ENCODE results near the gene RAPGEF3. TPM values are rescaled to one million over a fixed set of nuclear protein-coding genes. Genes with fewer than 3 reads are reported as not detected.

The RAPGEF3 gene
- total RNA-seq, 2 experiments from 2014 or later = 1.5 to 1.6 TPM

GRCh38 chr12:47721431-47721973 is 37.2 kb downstream of the RAPGEF3 start:
- H3K4me1 Mint-ChIP-seq (ENCODE audit: low read depth) = peaks cover 37% of the 10 kb centered on the region
- H3K27me3 Mint-ChIP-seq (ENCODE audit: low read depth) = no peaks in the 10 kb centered on the region
- no peak overlapping the region for H3K27ac Mint-ChIP-seq
- DNase-seq = no peak
- peaks cover 6% of the 10 kb centered on the region for H3K36me3 Mint-ChIP-seq (ENCODE audit: low read depth)
- no peaks in the 10 kb centered on the region for H3K9me3 Mint-ChIP-seq
- CTCF ChIA-PET = interaction anchor here (0.9 to 6.2 kb wide), 3 partner anchors 21 to 48 kb away, joined by 3 to 63 read pairs (median 5); no protein-coding TSS in a partner anchor
- no peak overlapping the region for H3K4me3 Mint-ChIP-seq
- intact Hi-C loops (cut with micrococcal nuclease) = no loop called here

- peaks cover 2% of the 10 kb centered on the region for H3K36me3 Mint-ChIP-seq (ENCODE audit: low read depth)
- H3K9me3 Mint-ChIP-seq = no peaks in the 10 kb centered on the region
- no peak overlapping the region for H3K4me3 Mint-ChIP-seq
- CTCF ChIA-PET = interaction anchor here (1.2 to 10.9 kb wide), 5 partner anchors 23 to 121 kb away, joined by 4 to 121 read pairs (median 70); partner anchors contain the start of gene SLC48A1
- H3K27me3 Mint-ChIP-seq (ENCODE audit: low read depth) = no peaks in the 10 kb centered on the region
- intact Hi-C loops (cut with micrococcal nuclease) = no loop called here
- DNase-seq = no peak
- peak overlapping the region; percentile 54 for H3K27ac Mint-ChIP-seq
- peaks cover 38% of the 10 kb centered on the region for H3K4me1 Mint-ChIP-seq (ENCODE audit: low read depth)
Measured at GRCh38 chr12:47718531-47718930, 40.1 kb downstream of the RAPGEF3 start.

GRCh38 chr12:47717443-47718193 is 41.1 kb downstream of the RAPGEF3 start:
- H3K27ac Mint-ChIP-seq = peak overlapping the region; percentile 54
- H3K27me3 Mint-ChIP-seq (ENCODE audit: low read depth) = no peaks in the 10 kb centered on the region
- no peak overlapping the region for H3K4me3 Mint-ChIP-seq
- peak; percentile 78 for DNase-seq
- H3K4me1 Mint-ChIP-seq (ENCODE audit: low read depth) = peaks cover 38% of the 10 kb centered on the region
- CTCF ChIA-PET = interaction anchor here (0.9 to 10.9 kb wide), 10 partner anchors 10 to 122 kb away, joined by 3 to 121 read pairs (median 6); partner anchors contain the start of gene SLC48A1
- intact Hi-C loops (cut with micrococcal nuclease) = no loop called here
- H3K36me3 Mint-ChIP-seq (ENCODE audit: low read depth) = peaks cover 2% of the 10 kb centered on the region
- H3K9me3 Mint-ChIP-seq = no peaks in the 10 kb centered on the region

DNA sequence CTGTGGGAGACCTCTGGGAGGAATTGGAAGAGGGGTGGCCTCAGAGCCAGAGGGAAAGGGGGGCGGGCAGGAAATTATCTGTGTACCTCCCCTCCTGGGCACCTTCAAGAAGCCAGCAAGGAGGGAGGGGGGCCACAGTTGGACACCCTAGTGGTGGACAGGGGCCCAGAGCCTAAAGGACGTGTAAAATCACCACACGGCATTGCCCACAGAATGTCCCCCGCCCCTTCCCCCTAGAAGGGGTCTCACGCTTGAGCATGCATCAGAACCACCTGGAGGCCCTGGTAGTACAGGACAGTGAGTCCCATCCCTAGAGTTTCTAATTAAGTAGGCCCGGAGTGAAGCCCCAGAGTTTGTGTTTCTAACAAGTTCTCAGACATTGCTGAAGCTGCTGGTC is 41.6 kb downstream of the RAPGEF3 start:
- Mint-ChIP-seq H3K4me3 (no peak overlapping the region), H3K4me1 (ENCODE audit: low read depth) (peaks cover 38% of the 10 kb centered on the region), H3K27me3 (ENCODE audit: low read depth) (no peaks in the 10 kb centered on the region), H3K9me3 (no peaks in the 10 kb centered on the region), H3K36me3 (ENCODE audit: low read depth) (peaks cover 2% of the 10 kb centered on the region), H3K27ac (no peak overlapping the region)
- DNase-seq = no peak
- CTCF ChIA-PET = interaction anchor here (0.9 to 10.9 kb wide), 11 partner anchors 10 to 123 kb away, joined by 3 to 121 read pairs (median 9); partner anchors contain the start of gene SLC48A1
- intact Hi-C loops (cut with micrococcal nuclease) = no loop called here

GRCh38 chr12:47715877-47716548 is 42.7 kb downstream of the RAPGEF3 start:
- Mint-ChIP-seq H3K4me3 (no peak overlapping the region), H3K4me1 (ENCODE audit: low read depth) (peaks cover 31% of the 10 kb centered on the region), H3K27ac (no peak overlapping the region), H3K9me3 (no peaks in the 10 kb centered on the region), H3K27me3 (ENCODE audit: low read depth) (no peaks in the 10 kb centered on the region), H3K36me3 (ENCODE audit: low read depth) (no peaks in the 10 kb centered on the region)
- DNase-seq = no peak
- intact Hi-C loops (cut with micrococcal nuclease) = loop anchor here (1.0 to 2.0 kb wide), 8 partner anchors 17 to 473 kb away; no protein-coding TSS in a partner anchor
- CTCF ChIA-PET = interaction anchor here (0.6 to 10.9 kb wide), 27 partner anchors 9 to 436 kb away, joined by 3 to 121 read pairs (median 5); partner anchors contain the start of genes ENDOU, RPAP3 and SLC48A1

DNA sequence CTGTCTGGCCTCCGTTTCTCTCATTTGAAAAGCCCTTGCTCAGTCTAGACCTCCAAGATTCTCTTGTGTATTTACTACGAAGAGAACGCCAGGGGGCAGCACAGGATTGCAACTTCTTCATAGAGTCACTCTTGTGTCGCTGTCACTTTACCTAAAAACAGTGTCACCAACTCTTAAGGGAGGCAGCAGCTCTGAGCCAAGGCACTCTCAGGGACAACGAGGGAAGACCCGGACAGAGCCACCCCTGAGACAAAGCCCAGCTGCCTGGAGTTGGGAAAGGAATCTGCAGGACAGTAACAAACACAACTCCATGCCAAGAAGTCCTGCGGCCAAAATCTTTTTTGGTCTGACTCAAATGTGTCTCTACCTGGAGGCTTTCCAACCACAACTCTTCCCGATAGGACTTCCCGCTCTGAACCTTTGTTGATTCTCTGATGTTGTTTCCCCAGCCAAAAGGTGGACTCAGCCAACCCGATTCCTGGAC is 43.2 kb downstream of the RAPGEF3 start:
- no peaks in the 10 kb centered on the region for H3K27me3 Mint-ChIP-seq (ENCODE audit: low read depth)
- H3K9me3 Mint-ChIP-seq = no peaks in the 10 kb centered on the region
- no peak overlapping the region for H3K4me3 Mint-ChIP-seq
- intact Hi-C loops (cut with micrococcal nuclease) = loop anchor here (1.0 to 2.0 kb wide), 8 partner anchors 17 to 474 kb away; no protein-coding TSS in a partner anchor
- no peaks in the 10 kb centered on the region for H3K36me3 Mint-ChIP-seq (ENCODE audit: low read depth)
- peak; percentile 90 for DNase-seq
- peaks cover 31% of the 10 kb centered on the region for H3K4me1 Mint-ChIP-seq (ENCODE audit: low read depth)
- CTCF ChIA-PET = interaction anchor here (0.6 to 10.9 kb wide), 29 partner anchors 8 to 683 kb away, joined by 3 to 121 read pairs (median 4); partner anchors contain the start of genes ENDOU, RPAP3 and SLC48A1
- H3K27ac Mint-ChIP-seq = no peak overlapping the region

GRCh38 chr12:47714826-47715386 is 43.8 kb downstream of the RAPGEF3 start:
- Mint-ChIP-seq H3K27ac (no peak overlapping the region), H3K4me3 (no peak overlapping the region), H3K9me3 (no peaks in the 10 kb centered on the region), H3K4me1 (ENCODE audit: low read depth) (peaks cover 31% of the 10 kb centered on the region), H3K36me3 (ENCODE audit: low read depth) (no peaks in the 10 kb centered on the region), H3K27me3 (ENCODE audit: low read depth) (no peaks in the 10 kb centered on the region)
- DNase-seq = no peak
- CTCF ChIA-PET = interaction anchor here (0.9 to 10.9 kb wide), 25 partner anchors 8 to 683 kb away, joined by 3 to 121 read pairs (median 5); partner anchors contain the start of genes ENDOU, RPAP3 and SLC48A1
- intact Hi-C loops (cut with micrococcal nuclease) = loop anchor here (1.0 to 2.0 kb wide), 8 partner anchors 18 to 474 kb away; no protein-coding TSS in a partner anchor

DNA sequence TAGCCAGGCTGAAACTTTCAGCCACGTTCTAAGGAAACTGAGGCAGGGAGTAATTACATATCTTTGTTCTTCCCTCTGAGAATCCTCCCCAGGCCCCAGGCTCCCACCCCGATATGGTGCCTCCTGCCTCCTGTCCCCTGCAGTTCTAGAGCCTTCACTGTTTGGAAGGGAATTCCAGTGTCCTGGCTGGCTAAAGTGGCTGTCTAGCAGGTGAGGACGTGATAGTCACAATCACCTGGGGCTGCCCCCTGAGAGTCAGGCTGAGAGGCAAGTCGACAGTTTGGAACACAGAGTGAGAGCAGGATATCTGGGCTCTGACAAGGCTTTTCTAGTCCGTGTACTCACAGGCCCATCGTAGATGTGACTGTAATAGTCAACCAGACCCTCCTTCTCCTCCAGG is 46.5 kb downstream of the RAPGEF3 start:
- Mint-ChIP-seq H3K9me3 (no peaks in the 10 kb centered on the region), H3K36me3 (ENCODE audit: low read depth) (no peaks in the 10 kb centered on the region), H3K4me3 (no peak overlapping the region), H3K4me1 (ENCODE audit: low read depth) (peaks cover 38% of the 10 kb centered on the region), H3K27me3 (ENCODE audit: low read depth) (no peaks in the 10 kb centered on the region), H3K27ac (no peak overlapping the region)
- intact Hi-C loops (cut with micrococcal nuclease) = no loop called here
- CTCF ChIA-PET = interaction anchor here (10.9 kb wide), 1 partner anchor 30 kb away, joined by 121 read pairs; no protein-coding TSS in a partner anchor
- no peak for DNase-seq

DNA sequence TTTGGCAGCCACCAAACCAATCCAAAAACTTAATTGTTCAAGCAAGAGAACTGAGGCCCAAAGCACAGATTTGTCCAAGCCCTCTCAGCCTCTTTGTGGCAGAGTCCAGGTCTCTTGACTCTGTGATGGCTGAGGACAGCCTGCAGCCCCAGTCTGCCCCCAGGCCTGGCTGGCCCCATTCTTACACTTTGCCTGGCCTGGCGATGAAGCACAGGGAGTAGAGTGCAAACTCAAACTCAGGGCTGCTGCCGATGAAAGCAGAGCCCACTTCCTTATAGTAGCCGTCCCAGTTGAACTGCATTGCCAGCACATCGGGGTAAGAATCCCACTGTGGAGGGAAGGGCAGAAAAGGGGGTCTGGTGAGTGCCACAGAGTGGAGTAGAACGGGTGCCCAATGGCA is 47.2 kb downstream of the RAPGEF3 start:
- CTCF ChIA-PET = interaction anchor here (0.6 to 10.9 kb wide), 2 partner anchors 30 to 69 kb away, joined by 6 to 121 read pairs; no protein-coding TSS in a partner anchor
- Mint-ChIP-seq H3K27me3 (ENCODE audit: low read depth) (no peaks in the 10 kb centered on the region), H3K4me1 (ENCODE audit: low read depth) (peaks cover 34% of the 10 kb centered on the region), H3K4me3 (no peak overlapping the region), H3K36me3 (ENCODE audit: low read depth) (peaks cover 2% of the 10 kb centered on the region), H3K9me3 (no peaks in the 10 kb centered on the region), H3K27ac (no peak overlapping the region)
- intact Hi-C loops (cut with micrococcal nuclease) = no loop called here
- no peak for DNase-seq

GRCh38 chr12:47710278-47710677 is 48.4 kb downstream of the RAPGEF3 start:
- no peak overlapping the region for H3K4me3 Mint-ChIP-seq
- CTCF ChIA-PET = interaction anchor here (1.1 to 10.9 kb wide), 2 partner anchors 32 to 57 kb away, joined by 4 to 121 read pairs; no protein-coding TSS in a partner anchor
- H3K27me3 Mint-ChIP-seq (ENCODE audit: low read depth) = no peaks in the 10 kb centered on the region
- no peaks in the 10 kb centered on the region for H3K9me3 Mint-ChIP-seq
- H3K36me3 Mint-ChIP-seq (ENCODE audit: low read depth) = peaks cover 4% of the 10 kb centered on the region
- no peak for DNase-seq
- no peak overlapping the region for H3K27ac Mint-ChIP-seq
- peaks cover 26% of the 10 kb centered on the region for H3K4me1 Mint-ChIP-seq (ENCODE audit: low read depth)
- intact Hi-C loops (cut with micrococcal nuclease) = no loop called here

GRCh38 chr12:47709671-47710070 is 49.0 kb downstream of the RAPGEF3 start:
- intact Hi-C loops (cut with micrococcal nuclease) = loop anchor here (5.0 to 10.0 kb wide), 9 partner anchors 57 to 1715 kb away; partner anchors contain the start of genes SCAF11, SLC38A2 and TMEM106C
- no peak overlapping the region for H3K4me3 Mint-ChIP-seq
- peaks cover 4% of the 10 kb centered on the region for H3K36me3 Mint-ChIP-seq (ENCODE audit: low read depth)
- peaks cover 27% of the 10 kb centered on the region for H3K4me1 Mint-ChIP-seq (ENCODE audit: low read depth)
- H3K9me3 Mint-ChIP-seq = no peaks in the 10 kb centered on the region
- H3K27ac Mint-ChIP-seq = no peak overlapping the region
- CTCF ChIA-PET = interaction anchor here (1.1 to 10.9 kb wide), 2 partner anchors 32 to 57 kb away, joined by 4 to 121 read pairs; no protein-coding TSS in a partner anchor
- no peak for DNase-seq
- H3K27me3 Mint-ChIP-seq (ENCODE audit: low read depth) = no peaks in the 10 kb centered on the region
